HUDEP-2 (cell line): Measurements from ENCODE around the gene MROH2A.
"Not testable (repeated sequence)": the region's sequence is repeated elsewhere in the genome, so short reads cannot be mapped to it uniquely, and the experiment has no call there.

ENCODE experiments used
- DNase-seq, 76 experiments: peaks; one replicate each; lab custom pipeline; 2025; ENCODE audit not compliant: unreplicated experiment in 76 of 76; lab: John Stamatoyannopoulos, UW

MROH2A gene

GRCh38 chr2:233778030-233778429 lies at the start of gene MROH2A:
TSS of gene MROH2A (plus strand) at chr2:233778330. CDS start at chr2:233779359, 1,029 bp downstream.
- DNase-seq, result no peak

- DNase-seq, result no peak
Measured at GRCh38 chr2:233728723-233729301, 49.3 kb upstream of the MROH2A start, which contains the start of gene UGT1A3. TSS of gene UGT1A3 (plus strand) at chr2:233729042. CDS start at chr2:233729127, 85 bp downstream.

GRCh38 chr2:233736868-233737653 lies 41.1 kb upstream of the MROH2A start:
- not testable (repeated sequence) for DNase-seq

GRCh38 chr2:233740870-233741269 lies 37.3 kb upstream of the MROH2A start:
- no peak for DNase-seq

GRCh38 chr2:233743464-233744259 lies 34.5 kb upstream of the MROH2A start:
- no peak for DNase-seq

GRCh38 chr2:233745073-233745755 lies 32.9 kb upstream of the MROH2A start:
- no peak for DNase-seq

- not testable (repeated sequence) for DNase-seq
Measured at GRCh38 chr2:233745838-233746237, 32.3 kb upstream of the MROH2A start.

- no peak for DNase-seq
Measured at GRCh38 chr2:233746475-233747282, 31.5 kb upstream of the MROH2A start.

GRCh38 chr2:233747283-233747544 lies 30.9 kb upstream of the MROH2A start:
- no peak for DNase-seq

- not testable (repeated sequence) for DNase-seq
Measured at GRCh38 chr2:233750689-233751088, 27.4 kb upstream of the MROH2A start.

GRCh38 chr2:233751212-233752009 lies 26.7 kb upstream of the MROH2A start:
- DNase-seq, result not testable (repeated sequence)

- DNase-seq, result no peak
Measured at GRCh38 chr2:233754872-233755611, 23.1 kb upstream of the MROH2A start.

- DNase-seq, result no peak
Measured at GRCh38 chr2:233756429-233757081, 21.6 kb upstream of the MROH2A start.

- DNase-seq, result no peak
Measured at GRCh38 chr2:233758141-233758540, 20.0 kb upstream of the MROH2A start.

GRCh38 chr2:233758849-233759248 lies 19.3 kb upstream of the MROH2A start:
- DNase-seq, result no peak

GRCh38 chr2:233760043-233760442 lies 18.1 kb upstream of the MROH2A start, which contains the start of gene UGT1A1:
TSS of gene UGT1A1 (plus strand) at chr2:233760270. CDS start at chr2:233760288, 18 bp downstream.
- DNase-seq, result no peak

- DNase-seq, result no peak
Measured at GRCh38 chr2:233761040-233761769, 16.9 kb upstream of the MROH2A start.
